Measurements from ENCODE around the gene FKBP4.

Gene FKBP4

DNA sequence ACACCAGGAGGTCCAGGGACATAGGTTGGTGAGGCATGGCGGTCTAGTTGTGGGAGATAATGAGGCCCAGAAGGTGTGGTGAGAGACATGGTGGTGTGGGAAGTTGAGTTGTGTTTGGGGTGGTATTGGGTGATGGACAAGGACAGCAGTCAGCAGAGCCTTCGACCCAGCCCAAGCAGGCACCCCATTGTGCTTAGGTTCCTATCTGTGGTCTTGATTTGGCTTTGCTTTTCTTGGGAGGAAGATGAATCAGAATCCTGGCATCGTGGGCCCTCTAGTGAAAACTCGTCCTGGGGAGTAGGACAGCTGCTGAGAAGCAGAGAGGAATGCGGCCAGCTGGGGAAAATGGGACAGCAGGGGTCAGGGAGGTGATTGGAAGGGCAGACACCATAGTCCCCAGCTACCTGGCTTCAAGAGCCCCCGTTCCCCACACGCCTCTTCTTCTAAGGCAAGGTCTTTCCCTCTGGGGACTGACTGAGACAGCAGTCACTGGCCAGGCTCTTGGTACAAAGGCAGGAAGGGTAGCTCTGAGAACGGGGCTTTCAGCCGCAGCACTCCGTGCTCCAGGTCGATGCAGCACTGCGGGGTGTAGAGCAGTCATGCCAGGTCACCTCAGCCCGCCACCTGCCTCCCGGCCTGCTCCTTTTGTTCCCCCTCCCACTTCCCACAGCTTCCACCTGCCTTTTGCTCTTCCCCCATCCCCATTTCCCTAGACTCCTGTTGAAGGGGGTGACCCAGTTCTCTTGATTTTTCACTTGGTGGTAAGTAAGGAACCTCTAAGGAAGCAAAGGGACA is 32.1 kb downstream of the FKBP4 start:
- Histone ChIP-seq H3F3A (ENCODE audit: insufficient read depth, low read length) (no peaks in the 10 kb centered on the region), H3K4me2 (ENCODE audit: low read depth, low read length) (no peak overlapping the region), H3K36me3 (replicated peaks; ENCODE audit: insufficient read depth, low read length) (peaks cover 3% of the 10 kb centered on the region; the same call in 1 of the 2 replicates), H3K9ac (ENCODE audit: low read length) (no peak overlapping the region), H3K9me3 (replicated peaks; ENCODE audit: insufficient read depth, low read length) (no peaks in the 10 kb centered on the region), H3K4me3 (ENCODE audit: low read length) (no peak overlapping the region), H3K4me1 (ENCODE audit: low read length) (no peaks in the 10 kb centered on the region), H2AFZ (ENCODE audit: low read length) (no peak overlapping the region), H3K27me3 (replicated peaks; ENCODE audit: insufficient read depth, low read length) (no peaks in the 10 kb centered on the region), H3K27ac (ENCODE audit: low read length) (no peak overlapping the region), H3K79me2 (ENCODE audit: low read length) (no peaks in the 10 kb centered on the region), H3K9me2 (replicated peaks; ENCODE audit: insufficient read depth, low read length) (no peaks in the 10 kb centered on the region), H4K20me1 (ENCODE audit: insufficient read depth, low read length) (no peaks in the 10 kb centered on the region)
- no peak for DNase-seq
- TF ChIP-seq EZH2phosphoT487 (IDR thresholded peaks at IDR 0.05; ENCODE audit: low read length) = no peak
- TF ChIP-seq EZH2 (optimal IDR thresholded peaks at IDR 0.05; ENCODE audit: low read depth, low read length) = no peak
- TF ChIP-seq, protein P1, sequence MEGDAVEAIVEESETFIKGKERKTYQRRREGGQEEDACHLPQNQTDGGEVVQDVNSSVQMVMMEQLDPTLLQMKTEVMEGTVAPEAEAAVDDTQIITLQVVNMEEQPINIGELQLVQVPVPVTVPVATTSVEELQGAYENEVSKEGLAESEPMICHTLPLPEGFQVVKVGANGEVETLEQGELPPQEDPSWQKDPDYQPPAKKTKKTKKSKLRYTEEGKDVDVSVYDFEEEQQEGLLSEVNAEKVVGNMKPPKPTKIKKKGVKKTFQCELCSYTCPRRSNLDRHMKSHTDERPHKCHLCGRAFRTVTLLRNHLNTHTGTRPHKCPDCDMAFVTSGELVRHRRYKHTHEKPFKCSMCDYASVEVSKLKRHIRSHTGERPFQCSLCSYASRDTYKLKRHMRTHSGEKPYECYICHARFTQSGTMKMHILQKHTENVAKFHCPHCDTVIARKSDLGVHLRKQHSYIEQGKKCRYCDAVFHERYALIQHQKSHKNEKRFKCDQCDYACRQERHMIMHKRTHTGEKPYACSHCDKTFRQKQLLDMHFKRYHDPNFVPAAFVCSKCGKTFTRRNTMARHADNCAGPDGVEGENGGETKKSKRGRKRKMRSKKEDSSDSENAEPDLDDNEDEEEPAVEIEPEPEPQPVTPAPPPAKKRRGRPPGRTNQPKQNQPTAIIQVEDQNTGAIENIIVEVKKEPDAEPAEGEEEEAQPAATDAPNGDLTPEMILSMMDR (IDR thresholded peaks at IDR 0.05; ENCODE audit: low read length) = no peak

DNA sequence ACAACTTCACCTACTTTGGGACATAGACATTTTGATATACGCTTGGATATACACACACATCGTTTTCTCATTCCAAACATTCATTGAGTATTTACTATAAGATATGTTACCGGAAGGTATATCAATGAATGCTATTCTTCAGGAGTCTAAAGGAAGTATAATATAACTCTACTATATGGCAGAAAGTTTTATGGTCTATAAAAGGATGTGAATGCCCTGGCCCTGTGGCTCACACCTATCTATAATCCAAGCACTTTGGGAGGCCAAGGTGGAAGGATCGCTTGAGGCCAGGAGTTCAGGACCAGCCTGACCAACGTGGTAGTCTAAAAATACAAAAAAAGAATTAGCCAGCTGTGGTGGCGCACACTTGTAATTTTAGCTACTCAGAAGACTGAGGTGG is 34.5 kb downstream of the FKBP4 start:
- no peak overlapping the region for H3K27ac ChIP-seq (ENCODE audit: low read length)
- H3K9me3 ChIP-seq (replicated peaks; ENCODE audit: insufficient read depth, low read length) = no peaks in the 10 kb centered on the region
- H3K4me1 ChIP-seq (ENCODE audit: low read length) = no peaks in the 10 kb centered on the region
- H3K9ac ChIP-seq (ENCODE audit: low read length) = no peak overlapping the region
- H3K4me3 ChIP-seq (ENCODE audit: low read length) = no peak overlapping the region
- no peaks in the 10 kb centered on the region for H4K20me1 ChIP-seq (ENCODE audit: insufficient read depth, low read length)
- DNase-seq = no peak
- no peaks in the 10 kb centered on the region for H3K9me2 ChIP-seq (replicated peaks; ENCODE audit: insufficient read depth, low read length)
- H2AFZ ChIP-seq (ENCODE audit: low read length) = no peak overlapping the region
- H3K36me3 ChIP-seq (replicated peaks; ENCODE audit: insufficient read depth, low read length) = peaks cover 3% of the 10 kb centered on the region; the same call in 1 of the 2 replicates
- no peaks in the 10 kb centered on the region for H3F3A ChIP-seq (ENCODE audit: insufficient read depth, low read length)
- TF ChIP-seq EZH2 (optimal IDR thresholded peaks at IDR 0.05; ENCODE audit: low read depth, low read length) = no peak
- TF ChIP-seq, protein P1 (IDR thresholded peaks at IDR 0.05; ENCODE audit: low read length) = no peak
- no peak for TF ChIP-seq EZH2phosphoT487 (IDR thresholded peaks at IDR 0.05; ENCODE audit: low read length)
- no peak overlapping the region for H3K4me2 ChIP-seq (ENCODE audit: low read depth, low read length)
- no peaks in the 10 kb centered on the region for H3K79me2 ChIP-seq (ENCODE audit: low read length)
- H3K27me3 ChIP-seq (replicated peaks; ENCODE audit: insufficient read depth, low read length) = no peaks in the 10 kb centered on the region

DNA sequence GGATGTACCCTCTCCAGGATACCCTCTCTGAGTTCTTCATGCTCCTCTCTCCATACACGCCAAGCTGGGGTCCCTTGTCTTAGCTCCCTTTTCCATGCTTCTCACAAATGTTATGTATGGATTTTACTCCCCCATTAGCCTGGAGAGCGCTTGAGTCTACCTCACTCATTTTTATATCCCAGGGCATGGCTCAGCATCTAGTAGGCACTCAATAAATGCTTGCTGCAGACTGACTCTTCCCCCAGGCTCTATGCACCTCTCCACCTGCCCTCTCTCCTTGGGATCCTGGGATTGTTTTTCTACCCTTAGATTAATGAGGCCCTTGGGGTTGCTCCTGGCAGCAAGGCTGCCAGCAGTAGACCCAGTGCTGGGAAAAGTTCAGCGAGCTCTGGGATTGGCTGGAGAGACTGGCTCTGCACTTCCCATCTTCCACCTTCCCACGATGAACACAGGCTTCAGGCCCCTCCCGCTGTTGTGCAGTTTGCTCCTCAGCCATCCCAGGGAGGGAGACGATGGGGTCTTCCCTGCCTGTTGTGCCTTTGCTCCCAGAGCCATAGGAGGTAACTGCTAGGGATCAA is 37.9 kb downstream of the FKBP4 start:
- DNase-seq = no peak
- no peak overlapping the region for H2AFZ ChIP-seq (ENCODE audit: low read length)
- no peaks in the 10 kb centered on the region for H3K27me3 ChIP-seq (replicated peaks; ENCODE audit: insufficient read depth, low read length)
- H3K36me3 ChIP-seq (replicated peaks; ENCODE audit: insufficient read depth, low read length) = no peaks in the 10 kb centered on the region; the same call in 1 of the 2 replicates
- H3F3A ChIP-seq (ENCODE audit: insufficient read depth, low read length) = no peaks in the 10 kb centered on the region
- no peaks in the 10 kb centered on the region for H3K79me2 ChIP-seq (ENCODE audit: low read length)
- no peak for TF ChIP-seq EZH2phosphoT487 (IDR thresholded peaks at IDR 0.05; ENCODE audit: low read length)
- TF ChIP-seq, protein P1 (IDR thresholded peaks at IDR 0.05; ENCODE audit: low read length) = no peak
- no peak for TF ChIP-seq EZH2 (optimal IDR thresholded peaks at IDR 0.05; ENCODE audit: low read depth, low read length)
- H3K4me2 ChIP-seq (ENCODE audit: low read depth, low read length) = no peak overlapping the region
- no peaks in the 10 kb centered on the region for H3K9me3 ChIP-seq (replicated peaks; ENCODE audit: insufficient read depth, low read length)
- H3K9me2 ChIP-seq (replicated peaks; ENCODE audit: insufficient read depth, low read length) = no peaks in the 10 kb centered on the region
- H4K20me1 ChIP-seq (ENCODE audit: insufficient read depth, low read length) = no peaks in the 10 kb centered on the region
- no peak overlapping the region for H3K9ac ChIP-seq (ENCODE audit: low read length)
- no peak overlapping the region for H3K4me3 ChIP-seq (ENCODE audit: low read length)
- no peak overlapping the region for H3K27ac ChIP-seq (ENCODE audit: low read length)
- no peaks in the 10 kb centered on the region for H3K4me1 ChIP-seq (ENCODE audit: low read length)
